ENCODE measurements around the gene EIF4ENIF1.

DNA sequence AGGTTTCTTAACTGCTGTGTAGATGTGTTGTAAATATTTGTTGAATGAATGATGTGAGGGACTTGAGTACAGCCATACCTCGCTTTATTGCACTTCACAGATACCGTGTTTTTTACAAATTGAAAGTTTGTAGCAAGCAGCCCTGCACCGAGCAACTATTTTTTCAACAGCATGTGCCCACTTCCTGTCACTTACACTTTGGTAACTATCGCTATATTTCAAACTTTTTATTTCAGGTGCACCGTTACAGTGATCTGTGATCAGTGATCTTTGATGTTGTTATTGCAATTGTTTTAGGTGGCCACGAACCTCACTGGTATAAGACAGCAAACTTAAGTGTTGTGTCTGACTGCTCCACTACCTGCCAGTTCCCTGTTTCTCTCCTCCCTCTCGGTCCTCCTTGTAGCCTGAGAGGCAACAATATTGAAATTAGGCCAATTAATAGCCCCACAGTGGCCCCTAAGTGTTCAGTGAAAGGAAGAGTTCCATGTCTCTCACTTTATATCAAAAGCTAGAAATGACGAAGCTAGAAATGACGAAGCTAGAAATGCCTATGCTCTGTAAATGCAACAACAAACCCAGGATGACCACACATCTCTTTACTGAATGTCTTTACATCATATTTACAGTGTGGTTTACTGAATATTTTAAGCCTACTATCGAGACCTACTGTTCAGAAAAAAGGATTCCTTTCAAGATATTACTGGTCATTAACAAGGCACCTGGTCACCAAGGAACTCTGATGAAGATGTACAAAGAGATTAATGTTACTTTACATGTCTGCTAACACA, 7.7 kb upstream of the EIF4ENIF1 start:
- TF ChIP-seq SMC3 (conservative IDR thresholded peaks at IDR 0.05; ENCODE audit: poor library complexity) (no peak), EZH2 (IDR thresholded peaks at IDR 0.05; ENCODE audit: borderline replicate concordance, insufficient read depth, low read length, poor library complexity, severe bottlenecking) (no peak)
- TF ChIP-seq, protein P1, sequence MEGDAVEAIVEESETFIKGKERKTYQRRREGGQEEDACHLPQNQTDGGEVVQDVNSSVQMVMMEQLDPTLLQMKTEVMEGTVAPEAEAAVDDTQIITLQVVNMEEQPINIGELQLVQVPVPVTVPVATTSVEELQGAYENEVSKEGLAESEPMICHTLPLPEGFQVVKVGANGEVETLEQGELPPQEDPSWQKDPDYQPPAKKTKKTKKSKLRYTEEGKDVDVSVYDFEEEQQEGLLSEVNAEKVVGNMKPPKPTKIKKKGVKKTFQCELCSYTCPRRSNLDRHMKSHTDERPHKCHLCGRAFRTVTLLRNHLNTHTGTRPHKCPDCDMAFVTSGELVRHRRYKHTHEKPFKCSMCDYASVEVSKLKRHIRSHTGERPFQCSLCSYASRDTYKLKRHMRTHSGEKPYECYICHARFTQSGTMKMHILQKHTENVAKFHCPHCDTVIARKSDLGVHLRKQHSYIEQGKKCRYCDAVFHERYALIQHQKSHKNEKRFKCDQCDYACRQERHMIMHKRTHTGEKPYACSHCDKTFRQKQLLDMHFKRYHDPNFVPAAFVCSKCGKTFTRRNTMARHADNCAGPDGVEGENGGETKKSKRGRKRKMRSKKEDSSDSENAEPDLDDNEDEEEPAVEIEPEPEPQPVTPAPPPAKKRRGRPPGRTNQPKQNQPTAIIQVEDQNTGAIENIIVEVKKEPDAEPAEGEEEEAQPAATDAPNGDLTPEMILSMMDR (IDR thresholded peaks at IDR 0.05; ENCODE audit: poor library complexity, severe bottlenecking), result no peak

All from neural cell (in vitro differentiated cells).